Measurements from ENCODE around the gene ENPP7. TPM values are rescaled to one million over a fixed set of nuclear protein-coding genes. Genes with fewer than 3 reads are reported as not detected.

Gene ENPP7
- total RNA-seq, 1 experiment from 2014 or later, result not detected

GRCh38 chr17:79765708-79766107, 35.0 kb downstream of the ENPP7 start:
- POLR2A ChIA-PET, result interaction anchor here (1.5 kb wide), 1 partner anchor 74 kb away, joined by 6 read pairs; the partner anchor contains the start of gene CBX4
- BruUV-seq (replicated peaks), result no TSS peak
- RAD21 ChIA-PET (ENCODE audit: low non-redundant PET in 1 of 2, low total read pairs in 2 of 2, uncharacterized antibody in 2 of 2, unreplicated experiment in 2 of 2), result no interaction called here
- Histone ChIP-seq H4K20me1 (ENCODE audit: insufficient read depth) (no peaks in the 10 kb centered on the region), H3K4me1 (ENCODE audit: control insufficient read depth in 1 of 2, insufficient read depth in 2 of 2, low read length in 2 of 2) (peaks cover 0 to 7% of the 10 kb centered on the region in 2 experiments; a peak in 1 of 4 replicates), H3K4me2 (ENCODE audit: low read length) (no peak overlapping the region), H2AFZ (ENCODE audit: low read depth, low read length, poor library complexity, severe bottlenecking) (no peak overlapping the region), H3K9ac (ENCODE audit: low read length) (no peak overlapping the region), H3K27me3 (ENCODE audit: insufficient read depth, low read length) (no peaks in the 10 kb centered on the region), H3K9me2 (ENCODE audit: insufficient read depth) (no peaks in the 10 kb centered on the region), H3K36me3 (ENCODE audit: control insufficient read depth in 1 of 2, insufficient read depth in 2 of 2, low read length in 2 of 2) (no peaks in the 10 kb centered on the region), H3K9me3 (ENCODE audit: control insufficient read depth in 1 of 2, insufficient read depth in 1 of 2, low read depth in 1 of 2, low read length in 2 of 2) (no peaks in the 10 kb centered on the region), H3K79me2 (ENCODE audit: insufficient read depth, low read length) (no peaks in the 10 kb centered on the region), H3K27ac (ENCODE audit: low read depth, low read length) (no peak overlapping the region), H3K4me3 (replicated peaks in 1 of 2; ENCODE audit: low read depth in 1 of 2, low read length in 2 of 2) (no peak overlapping the region)
- DNase-seq (ENCODE audit: low read depth, low spot score) (no peak), ATAC-seq (no peak)
- TF ChIP-seq FOSL1 (IDR thresholded peaks at IDR 0.05; ENCODE audit: low read depth), result no peak
- TF ChIP-seq, protein P1, sequence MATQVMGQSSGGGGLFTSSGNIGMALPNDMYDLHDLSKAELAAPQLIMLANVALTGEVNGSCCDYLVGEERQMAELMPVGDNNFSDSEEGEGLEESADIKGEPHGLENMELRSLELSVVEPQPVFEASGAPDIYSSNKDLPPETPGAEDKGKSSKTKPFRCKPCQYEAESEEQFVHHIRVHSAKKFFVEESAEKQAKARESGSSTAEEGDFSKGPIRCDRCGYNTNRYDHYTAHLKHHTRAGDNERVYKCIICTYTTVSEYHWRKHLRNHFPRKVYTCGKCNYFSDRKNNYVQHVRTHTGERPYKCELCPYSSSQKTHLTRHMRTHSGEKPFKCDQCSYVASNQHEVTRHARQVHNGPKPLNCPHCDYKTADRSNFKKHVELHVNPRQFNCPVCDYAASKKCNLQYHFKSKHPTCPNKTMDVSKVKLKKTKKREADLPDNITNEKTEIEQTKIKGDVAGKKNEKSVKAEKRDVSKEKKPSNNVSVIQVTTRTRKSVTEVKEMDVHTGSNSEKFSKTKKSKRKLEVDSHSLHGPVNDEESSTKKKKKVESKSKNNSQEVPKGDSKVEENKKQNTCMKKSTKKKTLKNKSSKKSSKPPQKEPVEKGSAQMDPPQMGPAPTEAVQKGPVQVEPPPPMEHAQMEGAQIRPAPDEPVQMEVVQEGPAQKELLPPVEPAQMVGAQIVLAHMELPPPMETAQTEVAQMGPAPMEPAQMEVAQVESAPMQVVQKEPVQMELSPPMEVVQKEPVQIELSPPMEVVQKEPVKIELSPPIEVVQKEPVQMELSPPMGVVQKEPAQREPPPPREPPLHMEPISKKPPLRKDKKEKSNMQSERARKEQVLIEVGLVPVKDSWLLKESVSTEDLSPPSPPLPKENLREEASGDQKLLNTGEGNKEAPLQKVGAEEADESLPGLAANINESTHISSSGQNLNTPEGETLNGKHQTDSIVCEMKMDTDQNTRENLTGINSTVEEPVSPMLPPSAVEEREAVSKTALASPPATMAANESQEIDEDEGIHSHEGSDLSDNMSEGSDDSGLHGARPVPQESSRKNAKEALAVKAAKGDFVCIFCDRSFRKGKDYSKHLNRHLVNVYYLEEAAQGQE (IDR thresholded peaks at IDR 0.05; ENCODE audit: low read depth), result no peak
- intact Hi-C loops (cut with micrococcal nuclease), result no loop called here
- CTCF ChIA-PET, result interaction anchor here (1.2 to 1.6 kb wide), 2 partner anchors 24 kb away, joined by 3 to 6 read pairs; no protein-coding TSS in a partner anchor

DNA sequence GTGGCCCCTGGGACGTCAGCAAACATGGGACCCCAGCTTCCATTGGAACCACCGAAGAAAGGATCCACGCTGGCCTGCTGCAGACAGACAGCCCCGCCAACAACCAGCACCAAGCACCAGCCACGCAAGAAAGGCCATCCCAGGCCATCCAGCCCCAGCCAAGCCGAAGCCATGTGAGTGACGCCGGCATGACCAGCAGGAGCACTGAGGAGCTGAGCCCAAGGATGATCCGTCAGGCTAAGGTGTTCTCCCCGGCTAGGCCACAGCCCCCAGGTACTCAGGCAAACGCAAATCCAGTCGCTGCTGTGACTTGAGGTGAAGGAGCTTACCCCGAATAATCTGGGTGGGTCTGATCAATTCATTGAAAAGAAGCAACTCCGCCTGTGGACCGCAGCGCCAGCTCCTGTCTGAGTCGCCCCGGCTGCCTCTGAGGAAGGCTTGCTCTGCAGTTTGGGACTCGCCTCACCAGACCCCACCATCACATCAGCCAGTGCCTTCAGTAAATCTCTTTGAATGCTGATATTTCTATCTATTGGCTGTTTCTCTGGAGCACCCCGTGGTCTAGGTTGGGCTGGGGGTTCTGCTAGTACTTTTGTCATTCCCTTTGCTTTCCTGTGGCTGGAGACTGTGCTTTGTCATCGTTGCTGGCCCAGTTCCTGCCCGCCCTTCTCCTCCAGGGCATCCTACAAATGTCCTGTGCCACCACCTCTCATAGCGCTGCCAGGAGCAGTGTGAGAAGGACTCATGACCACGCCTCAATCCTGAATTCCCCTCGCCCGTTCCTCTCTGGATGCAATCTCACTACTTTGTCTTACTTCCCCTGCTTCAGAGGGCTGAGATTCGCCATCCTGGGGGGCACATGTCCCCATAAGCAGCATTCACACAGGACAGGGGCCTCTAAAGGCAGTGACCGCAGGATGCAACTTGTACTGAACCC, 39.1 kb downstream of the ENPP7 start:
- Histone ChIP-seq H3K4me2 (ENCODE audit: low read length) (no peak overlapping the region), H3K36me3 (ENCODE audit: control insufficient read depth in 1 of 2, insufficient read depth in 2 of 2, low read length in 2 of 2) (no peaks in the 10 kb centered on the region), H3K27ac (ENCODE audit: low read depth, low read length) (no peak overlapping the region), H3K9ac (ENCODE audit: low read length) (no peak overlapping the region), H3K79me2 (ENCODE audit: insufficient read depth, low read length) (no peaks in the 10 kb centered on the region), H3K27me3 (ENCODE audit: insufficient read depth, low read length) (peaks cover 12% of the 10 kb centered on the region; the same call in 1 of the 2 replicates), H3K4me3 (replicated peaks in 1 of 2; ENCODE audit: low read depth in 1 of 2, low read length in 2 of 2) (no peak overlapping the region), H2AFZ (ENCODE audit: low read depth, low read length, poor library complexity, severe bottlenecking) (no peak overlapping the region), H3K9me3 (ENCODE audit: control insufficient read depth in 1 of 2, insufficient read depth in 1 of 2, low read depth in 1 of 2, low read length in 2 of 2) (no peaks in the 10 kb centered on the region), H4K20me1 (ENCODE audit: insufficient read depth) (no peaks in the 10 kb centered on the region), H3K4me1 (ENCODE audit: control insufficient read depth in 1 of 2, insufficient read depth in 2 of 2, low read length in 2 of 2) (peaks cover 0 to 7% of the 10 kb centered on the region in 2 experiments; a peak in 1 of 4 replicates), H3K9me2 (ENCODE audit: insufficient read depth) (no peaks in the 10 kb centered on the region)
- DNase-seq (ENCODE audit: low read depth, low spot score) (no peak), ATAC-seq (no peak)
- no peak for TF ChIP-seq EGR1 (IDR thresholded peaks at IDR 0.05; ENCODE audit: low read depth)
- no peak for TF ChIP-seq SRF (IDR thresholded peaks at IDR 0.05; ENCODE audit: low read depth)
- no peak for TF ChIP-seq YY1 (IDR thresholded peaks at IDR 0.05; ENCODE audit: extremely low read depth, insufficient replicate concordance, low read depth, low read length)
- TF ChIP-seq CTCF (IDR thresholded peaks at IDR 0.05 in 2 of 3, conservative IDR thresholded peaks at IDR 0.05 in 1 of 3; ENCODE audit: borderline replicate concordance in 1 of 3, insufficient read depth in 1 of 3, low read depth in 2 of 3, low read length in 2 of 3), result no peak
- TF ChIP-seq ZFX (IDR thresholded peaks at IDR 0.05), result no peak
- TF ChIP-seq MAX (IDR thresholded peaks at IDR 0.05), result no peak
- no peak for TF ChIP-seq RAD21 (IDR thresholded peaks at IDR 0.05; ENCODE audit: low read depth)
- no peak for TF ChIP-seq TCF7L2 (IDR thresholded peaks at IDR 0.05; ENCODE audit: borderline replicate concordance, extremely low read depth, insufficient read depth, insufficient read length)
- TF ChIP-seq FOSL1 (IDR thresholded peaks at IDR 0.05; ENCODE audit: low read depth), result no peak
- ChIA-PET CTCF (no interaction called here), POLR2A (no interaction called here), RAD21 (ENCODE audit: low non-redundant PET in 1 of 2, low total read pairs in 2 of 2, uncharacterized antibody in 2 of 2, unreplicated experiment in 2 of 2) (no interaction called here)
- intact Hi-C loops (cut with micrococcal nuclease), result no loop called here
- no TSS peak for BruUV-seq (replicated peaks)
